ENCODE results near the gene TCOF1.

Gene TCOF1

GRCh38 chr5:150357326-150358260 lies at the start of gene TCOF1:
TCOF1 (plus strand) TSS chr5:150357697; CDS start chr5:150357747, 50 bp downstream.
- peak; percentile 96 for DNase-seq (ENCODE audit: low spot score)
- TF ChIP-seq CTCF (IDR thresholded peaks at IDR 0.05; ENCODE audit: extremely low read depth, missing control alignments): no peak

GRCh38 chr5:150309101-150309885 lies 48.2 kb upstream of the TCOF1 start:
- no peak for TF ChIP-seq CTCF (IDR thresholded peaks at IDR 0.05; ENCODE audit: extremely low read depth, missing control alignments)
- DNase-seq (ENCODE audit: low spot score): no peak

- no peak for TF ChIP-seq CTCF (IDR thresholded peaks at IDR 0.05; ENCODE audit: extremely low read depth, missing control alignments)
- DNase-seq (ENCODE audit: low spot score): no peak
Measured at GRCh38 chr5:150309886-150310239, 47.6 kb upstream of the TCOF1 start.

- TF ChIP-seq CTCF (IDR thresholded peaks at IDR 0.05; ENCODE audit: extremely low read depth, missing control alignments): no peak
- DNase-seq (ENCODE audit: low spot score): no peak
Measured at GRCh38 chr5:150310246-150310645, 47.3 kb upstream of the TCOF1 start.

GRCh38 chr5:150311015-150311692 lies 46.3 kb upstream of the TCOF1 start:
- DNase-seq (ENCODE audit: low spot score): no peak
- no peak for TF ChIP-seq CTCF (IDR thresholded peaks at IDR 0.05; ENCODE audit: extremely low read depth, missing control alignments)

GRCh38 chr5:150312518-150312917 lies 45.0 kb upstream of the TCOF1 start:
- TF ChIP-seq CTCF (IDR thresholded peaks at IDR 0.05; ENCODE audit: extremely low read depth, missing control alignments): no peak
- DNase-seq (ENCODE audit: low spot score): no peak
